Activated naive CD8-positive, alpha-beta T cell treated with anti-CD3 and anti-CD28 coated beads for 36 hours (primary cell): ENCODE data around the gene APOA5. TPM values are rescaled to one million over a fixed set of nuclear protein-coding genes. Genes with fewer than 3 reads are reported as not detected.

ENCODE experiments used
- DNase-seq: peaks from one replicate; pipeline ENCODE4 v3.0.0; 2021
- H3K27ac Mint-ChIP-seq: one replicate; pipeline ENCODE4 v1.8.0; 2022; ENCODE audit warnings: mild to moderate bottlenecking, moderate library complexity, mixed read lengths
- H3K27me3 Mint-ChIP-seq: one replicate; pipeline ENCODE4 v1.8.0; 2022; ENCODE audit warnings: mild to moderate bottlenecking, mixed read lengths
- H3K36me3 Mint-ChIP-seq: one replicate; pipeline ENCODE4 v1.8.0; 2021; ENCODE audit warnings: mild to moderate bottlenecking, mixed read lengths
- H3K4me1 Mint-ChIP-seq: one replicate; pipeline ENCODE4 v1.8.0; 2021; ENCODE audit warnings: mixed read lengths
- H3K4me3 Mint-ChIP-seq: one replicate; pipeline ENCODE4 v1.8.0; 2022; ENCODE audit warnings: mild to moderate bottlenecking, moderate library complexity, mixed read lengths
- H3K9me3 Mint-ChIP-seq: one replicate; pipeline ENCODE4 v1.8.0; 2022; ENCODE audit warnings: mixed read lengths
- total RNA-seq, 2 experiments: library from RNA; stranded (reverse); gene quantifications; one replicate each; pipeline ENCODE4 v1.2.3, GENCODE V29; 2021

APOA5 gene
- total RNA-seq, 2 experiments from 2014 or later: not detected

- H3K4me1 Mint-ChIP-seq: peaks cover 7% of the 10 kb centered on the region
- H3K4me3 Mint-ChIP-seq: no peak overlapping the region
- H3K27me3 Mint-ChIP-seq: no peaks in the 10 kb centered on the region
- no peaks in the 10 kb centered on the region for H3K9me3 Mint-ChIP-seq
- no peak overlapping the region for H3K27ac Mint-ChIP-seq
- H3K36me3 Mint-ChIP-seq: no peaks in the 10 kb centered on the region
- DNase-seq: no peak
Observed at GRCh38 chr11:116831790-116832349, 40.2 kb upstream of the APOA5 start.

DNA sequence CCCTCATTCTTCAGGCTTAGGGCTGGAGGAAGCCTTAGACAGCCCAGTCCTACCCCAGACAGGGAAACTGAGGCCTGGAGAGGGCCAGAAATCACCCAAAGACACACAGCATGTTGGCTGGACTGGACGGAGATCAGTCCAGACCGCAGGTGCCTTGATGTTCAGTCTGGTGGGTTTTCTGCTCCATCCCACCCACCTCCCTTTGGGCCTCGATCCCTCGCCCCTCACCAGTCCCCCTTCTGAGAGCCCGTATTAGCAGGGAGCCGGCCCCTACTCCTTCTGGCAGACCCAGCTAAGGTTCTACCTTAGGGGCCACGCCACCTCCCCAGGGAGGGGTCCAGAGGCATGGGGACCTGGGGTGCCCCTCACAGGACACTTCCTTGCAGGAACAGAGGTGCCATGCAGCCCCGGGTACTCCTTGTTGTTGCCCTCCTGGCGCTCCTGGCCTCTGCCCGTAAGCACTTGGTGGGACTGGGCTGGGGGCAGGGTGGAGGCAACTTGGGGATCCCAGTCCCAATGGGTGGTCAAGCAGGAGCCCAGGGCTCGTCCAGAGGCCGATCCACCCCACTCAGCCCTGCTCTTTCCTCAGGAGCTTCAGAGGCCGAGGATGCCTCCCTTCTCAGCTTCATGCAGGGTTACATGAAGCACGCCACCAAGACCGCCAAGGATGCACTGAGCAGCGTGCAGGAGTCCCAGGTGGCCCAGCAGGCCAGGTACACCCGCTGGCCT lies 38.7 kb upstream of the APOA5 start:
- Mint-ChIP-seq H3K4me3 (no peak overlapping the region), H3K27me3 (no peaks in the 10 kb centered on the region), H3K36me3 (no peaks in the 10 kb centered on the region), H3K9me3 (no peaks in the 10 kb centered on the region), H3K4me1 (peaks cover 3% of the 10 kb centered on the region), H3K27ac (no peak overlapping the region)
- DNase-seq: no peak

DNA sequence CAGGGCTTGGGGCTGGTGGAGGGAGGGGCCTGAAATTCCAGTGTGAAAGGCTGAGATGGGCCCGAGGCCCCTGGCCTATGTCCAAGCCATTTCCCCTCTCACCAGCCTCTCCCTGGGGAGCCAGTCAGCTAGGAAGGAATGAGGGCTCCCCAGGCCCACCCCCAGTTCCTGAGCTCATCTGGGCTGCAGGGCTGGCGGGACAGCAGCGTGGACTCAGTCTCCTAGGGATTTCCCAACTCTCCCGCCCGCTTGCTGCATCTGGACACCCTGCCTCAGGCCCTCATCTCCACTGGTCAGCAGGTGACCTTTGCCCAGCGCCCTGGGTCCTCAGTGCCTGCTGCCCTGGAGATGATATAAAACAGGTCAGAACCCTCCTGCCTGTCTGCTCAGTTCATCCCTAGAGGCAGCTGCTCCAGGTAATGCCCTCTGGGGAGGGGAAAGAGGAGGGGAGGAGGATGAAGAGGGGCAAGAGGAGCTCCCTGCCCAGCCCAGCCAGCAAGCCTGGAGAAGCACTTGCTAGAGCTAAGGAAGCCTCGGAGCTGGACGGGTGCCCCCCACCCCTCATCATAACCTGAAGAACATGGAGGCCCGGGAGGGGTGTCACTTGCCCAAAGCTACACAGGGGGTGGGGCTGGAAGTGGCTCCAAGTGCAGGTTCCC lies 38.0 kb upstream of the APOA5 start, which contains the start of gene APOC3:
TSS of gene APOC3 (plus strand) at position 383 of the 659 bp plus-strand sequence. CDS start 676 bp downstream, outside the sequence.
- Mint-ChIP-seq H3K27me3 (no peaks in the 10 kb centered on the region), H3K36me3 (no peaks in the 10 kb centered on the region), H3K4me1 (peaks cover under 1% of the 10 kb centered on the region), H3K4me3 (no peak within 1 kb of the TSS), H3K27ac (no peak within 1 kb of the TSS), H3K9me3 (no peaks in the 10 kb centered on the region)
- no peak for DNase-seq

GRCh38 chr11:116828632-116829524 lies 37.2 kb upstream of the APOA5 start:
- Mint-ChIP-seq H3K27ac (no peak overlapping the region), H3K9me3 (no peaks in the 10 kb centered on the region), H3K27me3 (no peaks in the 10 kb centered on the region), H3K4me3 (no peak overlapping the region), H3K36me3 (no peaks in the 10 kb centered on the region), H3K4me1 (no peaks in the 10 kb centered on the region)
- DNase-seq: no peak

GRCh38 chr11:116827461-116827860 lies 35.8 kb upstream of the APOA5 start:
- H3K27ac Mint-ChIP-seq: no peak overlapping the region
- no peaks in the 10 kb centered on the region for H3K4me1 Mint-ChIP-seq
- no peak for DNase-seq
- no peaks in the 10 kb centered on the region for H3K36me3 Mint-ChIP-seq
- H3K9me3 Mint-ChIP-seq: no peaks in the 10 kb centered on the region
- H3K27me3 Mint-ChIP-seq: no peaks in the 10 kb centered on the region
- H3K4me3 Mint-ChIP-seq: no peak overlapping the region

DNA sequence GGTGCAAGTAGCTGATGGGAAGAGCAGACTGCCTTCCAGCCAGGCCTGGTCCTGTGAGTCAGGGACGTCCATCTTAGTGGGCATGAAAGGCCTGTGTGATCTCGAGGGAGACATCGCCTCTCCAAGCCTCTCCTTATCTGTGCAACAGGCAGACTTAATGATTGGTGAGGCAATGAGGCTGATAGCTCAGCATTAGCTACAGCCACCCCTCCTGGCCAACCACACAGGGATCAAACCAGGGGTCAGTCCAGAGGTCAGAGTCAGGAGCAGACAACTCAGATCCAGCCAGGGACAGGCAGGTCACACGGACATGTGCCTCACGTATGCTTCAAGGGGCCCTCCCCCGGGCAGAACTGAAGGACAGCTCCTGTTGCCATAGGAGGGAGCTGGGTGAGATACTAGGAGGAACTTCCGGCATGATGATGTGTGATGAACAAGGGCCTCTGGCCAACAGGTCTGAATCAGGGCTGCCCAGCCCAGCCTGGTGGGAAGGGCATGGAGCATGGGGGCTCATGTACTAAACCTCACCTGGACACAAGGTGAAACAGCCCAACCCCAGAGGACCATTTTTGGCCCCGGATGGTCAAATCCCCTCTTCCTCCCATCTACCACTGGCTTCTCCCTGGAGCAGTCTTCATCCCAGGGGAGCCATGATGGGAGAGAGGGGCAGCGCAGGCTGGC lies 35.2 kb upstream of the APOA5 start:
- H3K9me3 Mint-ChIP-seq: no peaks in the 10 kb centered on the region
- no peak for DNase-seq
- H3K27me3 Mint-ChIP-seq: no peaks in the 10 kb centered on the region
- H3K27ac Mint-ChIP-seq: no peak overlapping the region
- H3K4me3 Mint-ChIP-seq: no peak overlapping the region
- no peaks in the 10 kb centered on the region for H3K36me3 Mint-ChIP-seq
- H3K4me1 Mint-ChIP-seq: no peaks in the 10 kb centered on the region

- Mint-ChIP-seq H3K36me3 (no peaks in the 10 kb centered on the region), H3K27ac (no peak overlapping the region), H3K27me3 (no peaks in the 10 kb centered on the region), H3K4me3 (no peak overlapping the region), H3K9me3 (no peaks in the 10 kb centered on the region), H3K4me1 (no peaks in the 10 kb centered on the region)
- no peak for DNase-seq
Observed at GRCh38 chr11:116825854-116826750, 34.4 kb upstream of the APOA5 start.

GRCh38 chr11:116825434-116825833 lies 33.8 kb upstream of the APOA5 start:
- Mint-ChIP-seq H3K9me3 (no peaks in the 10 kb centered on the region), H3K27ac (no peak overlapping the region), H3K4me1 (no peaks in the 10 kb centered on the region), H3K27me3 (no peaks in the 10 kb centered on the region), H3K36me3 (no peaks in the 10 kb centered on the region), H3K4me3 (no peak overlapping the region)
- no peak for DNase-seq

DNA sequence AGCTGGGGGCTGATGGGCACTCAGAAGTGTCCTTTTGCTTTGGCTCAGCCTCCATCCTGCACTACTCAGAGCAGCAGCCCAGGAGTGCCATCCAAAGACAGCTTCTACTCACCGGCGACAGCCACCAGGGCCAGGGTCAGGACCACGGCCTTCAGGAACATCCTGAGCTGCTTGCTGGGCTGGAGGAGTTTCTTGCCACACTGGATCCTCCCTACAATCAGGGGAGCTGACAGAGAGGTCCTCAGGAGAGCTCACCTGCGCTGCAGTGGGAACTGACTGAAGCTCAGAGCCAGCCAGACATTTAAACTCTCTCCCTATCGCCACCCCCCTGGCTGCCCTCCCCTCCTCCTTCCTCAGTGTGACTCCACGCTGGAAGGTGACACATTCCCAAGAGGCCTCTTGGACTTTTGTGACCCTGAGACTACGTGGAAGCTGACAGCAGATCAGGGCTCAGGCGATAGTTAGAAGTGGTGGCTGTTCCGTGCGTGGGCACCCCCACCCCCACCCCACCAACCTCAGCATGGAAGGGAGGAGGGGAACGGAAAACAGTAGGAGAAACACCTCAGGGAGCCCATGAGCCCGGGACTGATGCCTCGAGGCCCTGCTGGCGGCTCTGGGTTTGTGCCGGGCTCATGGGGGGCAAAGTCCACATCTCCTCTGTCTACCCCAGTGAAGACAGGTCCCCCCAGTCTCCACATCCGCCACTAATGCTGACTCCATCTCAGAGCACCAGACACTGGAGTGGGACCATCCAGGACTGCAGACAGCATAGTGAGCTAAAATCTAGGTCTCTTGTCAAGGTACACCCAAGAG lies 31.6 kb upstream of the APOA5 start, which contains the start of gene APOA4:
TSS of gene APOA4 (minus strand) at position 274 of the 813 bp plus-strand sequence. CDS start at position 161, 113 bp downstream.
- Mint-ChIP-seq H3K27ac (no peak within 1 kb of the TSS), H3K36me3 (no peaks in the 10 kb centered on the region)

DNA sequence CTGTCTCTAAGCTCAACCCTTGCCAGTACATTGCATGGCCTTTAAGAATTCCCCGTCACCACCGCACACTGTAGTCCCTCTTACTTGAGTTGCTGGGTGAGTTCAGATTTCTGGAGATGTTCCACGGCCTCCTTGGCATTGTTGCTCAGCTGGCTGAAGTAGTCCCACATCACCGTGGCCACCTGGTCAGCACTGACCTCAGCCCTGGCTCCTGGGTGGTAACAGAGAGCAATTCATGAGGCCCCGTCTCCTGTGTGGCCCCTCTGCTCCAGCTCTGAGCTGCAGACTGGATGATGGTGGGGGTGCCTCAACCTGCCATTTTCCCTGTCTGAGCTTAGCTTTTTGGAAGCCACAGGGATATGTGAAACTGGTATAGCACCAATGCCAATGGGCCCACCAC lies 30.9 kb upstream of the APOA5 start:
- Mint-ChIP-seq H3K27me3 (no peaks in the 10 kb centered on the region), H3K4me3 (no peak overlapping the region), H3K36me3 (no peaks in the 10 kb centered on the region), H3K9me3 (no peaks in the 10 kb centered on the region), H3K27ac (no peak overlapping the region), H3K4me1 (no peaks in the 10 kb centered on the region)
- DNase-seq: no peak

More for the DNA sequence above, 31.6 kb upstream of the APOA5 start, which contains the start of gene APOA4:
- Mint-ChIP-seq H3K4me1 (no peaks in the 10 kb centered on the region), H3K4me3 (no peak within 1 kb of the TSS), H3K27me3 (no peaks in the 10 kb centered on the region), H3K9me3 (no peaks in the 10 kb centered on the region)
- DNase-seq: no peak

GRCh38 chr11:116821050-116821918 lies 29.6 kb upstream of the APOA5 start:
- Mint-ChIP-seq H3K27me3 (no peaks in the 10 kb centered on the region), H3K9me3 (no peaks in the 10 kb centered on the region), H3K27ac (no peak overlapping the region), H3K36me3 (no peaks in the 10 kb centered on the region), H3K4me1 (no peaks in the 10 kb centered on the region), H3K4me3 (no peak overlapping the region)
- no peak for DNase-seq

DNA sequence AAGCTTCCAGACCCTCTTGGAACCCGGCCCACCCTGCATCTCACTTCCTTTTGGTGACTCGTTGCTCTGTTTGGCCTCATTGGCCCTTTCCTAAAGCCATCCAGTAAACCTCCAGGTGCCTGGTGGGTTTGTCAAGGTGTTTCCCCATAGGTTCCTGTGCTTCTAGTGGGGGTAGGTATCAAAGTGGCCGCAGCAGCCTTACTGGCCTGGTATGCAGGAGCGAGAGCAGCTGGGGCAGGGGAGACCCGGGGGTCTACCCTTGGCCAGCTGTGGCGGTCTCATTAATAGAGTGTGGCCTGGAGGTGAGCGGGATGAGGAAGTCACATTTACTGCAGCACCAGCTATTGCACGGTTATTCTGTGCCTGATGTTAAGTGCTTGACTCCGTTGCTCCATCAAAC lies 27.4 kb upstream of the APOA5 start:
- Mint-ChIP-seq H3K4me3 (no peak overlapping the region), H3K9me3 (no peaks in the 10 kb centered on the region)

More for the DNA sequence above, 27.4 kb upstream of the APOA5 start:
- no peaks in the 10 kb centered on the region for H3K4me1 Mint-ChIP-seq
- no peak for DNase-seq
- no peaks in the 10 kb centered on the region for H3K36me3 Mint-ChIP-seq
- no peaks in the 10 kb centered on the region for H3K27me3 Mint-ChIP-seq
- H3K27ac Mint-ChIP-seq: no peak overlapping the region
